Panc1 (cell line): Measurements from ENCODE around the gene DDX46.
A peak's percentile ranks its signal among the peaks of the same experiment; 100 is the strongest.

Source experiments
- CTCF ChIP-seq: fragments of 450-650 bp; IDR thresholded peaks from 2 replicates; pipeline ENCODE4 v1.5.1; 2017; ENCODE audit warnings: mild to moderate bottlenecking
- POLR2AphosphoS5 ChIP-seq: IDR thresholded peaks from 2 replicates; pipeline ENCODE4 v1.6.1; 2012; ENCODE audit warnings: mild to moderate bottlenecking, low read depth, low read length, moderate library complexity
- REST ChIP-seq, 2 experiments: IDR thresholded peaks; 2 replicates each; pipeline ENCODE4 v1.6.1; 2011 to 2012; ENCODE audit warnings: low read depth in 2 of 2, control low read depth in 1 of 2, low read length in 1 of 2, mild to moderate bottlenecking in 1 of 2, moderate library complexity in 1 of 2; ENCODE audit not compliant: insufficient read depth in 1 of 2
- SIN3A ChIP-seq: IDR thresholded peaks from 2 replicates; pipeline ENCODE4 v1.6.1; 2012; ENCODE audit warnings: low read depth, mild to moderate bottlenecking, low read length, moderate library complexity, borderline replicate concordance; ENCODE audit not compliant: insufficient read depth

GRCh38 chr5:134851307-134851923 is 92.8 kb downstream of the DDX46 start:
- TF ChIP-seq SIN3A, result no peak
- no peak for TF ChIP-seq REST (IDR thresholded peaks at IDR 0.05; ENCODE audit: insufficient read depth in 1 of 2, low read depth in 2 of 2, low read length in 1 of 2)
- TF ChIP-seq POLR2AphosphoS5, result no peak
- peak; percentile 50 for TF ChIP-seq CTCF
